SU-DHL-6 (cell line): ENCODE data around the gene RLN3.
A peak's percentile ranks its signal among the peaks of the same experiment; 100 is the strongest.

Experiments
- CTCF ChIP-seq: fragments of 200-600 bp; sonication (generic); IDR thresholded peaks from one replicate; pipeline ENCODE4 v1.5.1; 2017; ENCODE audit warnings: antibody characterized with exemption, mild to moderate bottlenecking, low read length, moderate library complexity; ENCODE audit not compliant: insufficient read depth, poor library complexity, severe bottlenecking
- EZH2phosphoT487 ChIP-seq: fragments of 200-600 bp; sonication (generic), shearing (Covaris generic); conservative IDR thresholded peaks from 2 replicates; pipeline ENCODE4 v1.6.1; 2018; ENCODE audit warnings: mild to moderate bottlenecking, antibody characterized with exemption, low read length, moderate library complexity, mixed read lengths

GRCh38 chr19:14031719-14032480, 4.0 kb downstream of the RLN3 start, which contains the start of gene IL27RA:
- peak; percentile 68 for TF ChIP-seq CTCF
- no peak for TF ChIP-seq EZH2phosphoT487
